Activated CD8-positive, alpha-beta memory T cell treated with anti-CD3 and anti-CD28 coated beads for 4 hours (primary cell): ENCODE results near the gene VPS33B.
"Not testable (repeated sequence)": the region's sequence is repeated elsewhere in the genome, so short reads cannot be mapped to it uniquely, and the experiment has no call there.

ENCODE experiments used
- DNase-seq, 2 donors: peaks; one replicate each; pipeline ENCODE4 v3.0.0-alpha.2; 2020; ENCODE audit warnings: low read depth in 2 of 2

VPS33B gene

GRCh38 chr15:91022075-91022831, at the start of gene VPS33B:
TSS of gene VPS33B (minus strand) at chr15:91022594. CDS start at chr15:91022249, 345 bp downstream.
- DNase-seq: peak; percentile 51 to 54

GRCh38 chr15:91072161-91072560, 49.8 kb upstream of the VPS33B start:
- DNase-seq: no peak

- DNase-seq: no peak
These were observed 48.5 kb upstream of the VPS33B start for GRCh38 chr15:91070872-91071271.

- no peak for DNase-seq
These were observed 46.6 kb upstream of the VPS33B start for GRCh38 chr15:91068966-91069365.

GRCh38 chr15:91068436-91068835, 46.0 kb upstream of the VPS33B start:
- DNase-seq: no peak

GRCh38 chr15:91067036-91067435, 44.6 kb upstream of the VPS33B start:
- no peak for DNase-seq

GRCh38 chr15:91065505-91065904, 43.1 kb upstream of the VPS33B start:
- DNase-seq: no peak

- DNase-seq: no peak
These were observed 39.6 kb upstream of the VPS33B start for GRCh38 chr15:91061997-91062396.

GRCh38 chr15:91061230-91061629, 38.8 kb upstream of the VPS33B start:
- DNase-seq: no peak

GRCh38 chr15:91055548-91056331, 33.3 kb upstream of the VPS33B start:
- no peak for DNase-seq

- DNase-seq: no peak
These were observed 32.4 kb upstream of the VPS33B start for GRCh38 chr15:91054816-91055215.

- no peak for DNase-seq
These were observed 28.9 kb upstream of the VPS33B start for GRCh38 chr15:91051248-91051647.

- no peak for DNase-seq
These were observed 27.7 kb upstream of the VPS33B start for GRCh38 chr15:91050128-91050455.

GRCh38 chr15:91049378-91050127, 27.2 kb upstream of the VPS33B start:
- no peak for DNase-seq

- no peak for DNase-seq
These were observed 25.3 kb upstream of the VPS33B start for GRCh38 chr15:91047545-91048199.

GRCh38 chr15:91046056-91046455, 23.7 kb upstream of the VPS33B start:
- DNase-seq: not testable (repeated sequence)

GRCh38 chr15:91045065-91045464, 22.7 kb upstream of the VPS33B start:
- DNase-seq: no peak

- DNase-seq: no peak
These were observed 20.9 kb upstream of the VPS33B start for GRCh38 chr15:91043202-91043874.

- no peak for DNase-seq
These were observed 18.5 kb upstream of the VPS33B start for GRCh38 chr15:91040856-91041255.

- DNase-seq: no peak
These were observed 17.6 kb upstream of the VPS33B start for GRCh38 chr15:91039996-91040395.
